HepG2 (cell line): ENCODE results near the gene INSRR. TPM values are rescaled to one million over a fixed set of nuclear protein-coding genes. Genes with fewer than 3 reads are reported as not detected.

Source experiments
- ATAC-seq: fragments of 200-7000 bp; cut with Tn5 transposase; 3 replicates; pipeline ENCODE4 v1.9.1; 2020; ENCODE audit warnings: mild to moderate bottlenecking, moderate library complexity
- BruUV-seq: library from RNA; stranded (reverse); fragments of 400-500 nt; replicated peaks from 2 replicates; lab custom pipeline; 2021; lab: Mats Ljungman, UMichigan
- CTCF ChIA-PET: fragments of 300-600 bp; formaldehyde crosslinking; extraction: SDS; loops from one replicate; lab custom pipeline; 2021; ENCODE audit warnings: low total read pairs, inconsistent platforms, low intra/inter-chr PET ratio; lab: Yijun Ruan, JAX
- POLR2A ChIA-PET: fragments of 350-600 bp; sonication (Branson Sonifier 250); formaldehyde crosslinking; loops from one replicate; lab custom pipeline; 2020; ENCODE audit warnings: antibody characterized with exemption, inconsistent platforms; lab: Yijun Ruan, JAX
- DNase-seq: peaks from one replicate; pipeline ENCODE4 v3.0.0-alpha.2; 2015; ENCODE audit warnings: low spot score
- FAIRE-seq: peaks from 3 replicates; lab custom pipeline; 2011; peaks lifted over from hg19 to GRCh38; lab: Jason Lieb, UNC
- H2AFZ ChIP-seq: one replicate; pipeline ENCODE4 v1.6.1; 2011; ENCODE audit warnings: low read length, inconsistent platforms
- H3K27ac ChIP-seq: fragments of 300-600 bp; 3 replicates; pipeline ENCODE4 v1.8.0; 2011; ENCODE audit warnings: mixed run types, mild to moderate bottlenecking, mixed read lengths, low read length, inconsistent platforms; ENCODE audit not compliant: insufficient read depth; ENCODE audit errors: extremely low read length
- H3K27me3 ChIP-seq, 2 experiments: fragments of 200-600 bp in 1 of 2; 2 replicates in 1 of 2; 3 replicates in 1 of 2; pipeline versions ENCODE4 v1.6.0 to v1.8.0; 2011; ENCODE audit warnings: low read length in 2 of 2, mild to moderate bottlenecking in 2 of 2, moderate library complexity in 2 of 2, inconsistent platforms in 1 of 2; ENCODE audit not compliant: insufficient read depth in 2 of 2, control insufficient read depth in 1 of 2
- H3K36me3 ChIP-seq, 2 experiments: fragments of 200-600 bp in 1 of 2; replicated peaks in 1 of 2; 2 replicates in 1 of 2; 3 replicates in 1 of 2; pipeline versions ENCODE4 v1.5.1 to v1.8.0; 2011; ENCODE audit warnings: low read length in 2 of 2, inconsistent platforms in 1 of 2; ENCODE audit not compliant: insufficient read depth in 2 of 2, control insufficient read depth in 1 of 2
- H3K4me1 ChIP-seq: 2 replicates; pipeline ENCODE4 v1.5.1; 2012; ENCODE audit warnings: low read length, inconsistent platforms; ENCODE audit not compliant: insufficient read depth
- H3K4me2 ChIP-seq: 2 replicates; pipeline ENCODE4 v1.6.0; 2011; ENCODE audit warnings: low read depth, low read length, inconsistent platforms
- H3K4me3 ChIP-seq, 3 experiments: fragments of 200-600 bp in 1 of 3; sonication (generic), shearing (Covaris generic) in 1 of 3; replicated peaks in 1 of 3; 2 replicates each; pipeline ENCODE4 v1.5.1; 2011 to 2016; ENCODE audit warnings: low read length in 3 of 3, inconsistent platforms in 2 of 3, low read depth in 2 of 3, mild to moderate bottlenecking in 2 of 3, control low read depth in 1 of 3, mixed read lengths in 1 of 3; ENCODE audit not compliant: insufficient read depth in 1 of 3
- H3K79me2 ChIP-seq: one replicate; pipeline ENCODE4 v1.6.1; 2011; ENCODE audit warnings: low read length, inconsistent platforms; ENCODE audit not compliant: insufficient read depth
- H3K9ac ChIP-seq: 2 replicates; pipeline ENCODE4 v1.6.0; 2011; ENCODE audit warnings: mild to moderate bottlenecking, low read depth, low read length, inconsistent platforms; ENCODE audit not compliant: insufficient read depth
- H3K9me3 ChIP-seq: 2 replicates; pipeline ENCODE4 v1.5.1; 2012; ENCODE audit warnings: mild to moderate bottlenecking, low read length
- H4K20me1 ChIP-seq: 2 replicates; pipeline ENCODE4 v1.6.0; 2011; ENCODE audit warnings: inconsistent platforms, mild to moderate bottlenecking, low read length, moderate library complexity; ENCODE audit not compliant: insufficient read depth
- ARNTL ChIP-seq: sonication (generic); formaldehyde crosslinking; IDR thresholded peaks from 2 replicates; pipeline ENCODE4 v1.4.0; 2020; ENCODE audit warnings: mild to moderate bottlenecking, missing genetic modification reagents
- ISX ChIP-seq: sonication (generic); formaldehyde crosslinking; conservative IDR thresholded peaks from 2 replicates; pipeline ENCODE4 v1.5.0; 2020; ENCODE audit warnings: missing genetic modification reagents
- MAZ ChIP-seq, 2 experiments: sonication (generic) in 1 of 2; formaldehyde crosslinking in 1 of 2; IDR thresholded peaks; 2 replicates each; pipeline versions ENCODE4 v1.5.0 to v1.6.1; 2012 to 2020; ENCODE audit warnings: low read depth in 2 of 2, mild to moderate bottlenecking in 2 of 2, borderline replicate concordance in 1 of 2, improper control_type of control experiment in 1 of 2, low read length in 1 of 2, missing genetic modification reagents in 1 of 2, moderate library complexity in 1 of 2
- ZNF143 ChIP-seq: sonication (generic); formaldehyde crosslinking; IDR thresholded peaks from 2 replicates; pipeline ENCODE4 v1.4.0; 2020; ENCODE audit warnings: missing genetic modification reagents
- ZNF839 ChIP-seq: sonication (generic); formaldehyde crosslinking; IDR thresholded peaks from 2 replicates; pipeline ENCODE4 v1.4.0; 2020; ENCODE audit warnings: missing genetic modification reagents, mild to moderate bottlenecking, borderline replicate concordance
- WGBS: methylation state at CpG from one replicate; pipeline ENCODE4 v1.1.6; 2017; ENCODE audit warnings: low lambda C conversion rate; 5-methylcytosine and 5-hydroxymethylcytosine counted together
- in situ Hi-C: cut with HindIII; loops from 2 replicates; pipeline ENCODE4 v1.10.0; 2017; ENCODE audit warnings: low pct_unique_long_range_greater_than_20kb; ENCODE audit not compliant: extremely low pct_ligation_motif_present
- intact Hi-C: fragments of 100-400 bp; cut with micrococcal nuclease; formaldehyde crosslinking; loops from one replicate; pipeline ENCODE4 v1.10.0; 2022; ENCODE audit not compliant: unreplicated experiment
- polyA plus RNA-seq, 8 experiments: library from polyadenylated mRNA; depleted of rRNA in 3 of 8; stranded (reverse) in 7 of 8; unstranded in 1 of 8; fragments of >200 nt; fragmentation: Illumina TruSeq in 4 of 8; extraction: Trizol in 4 of 8; gene quantifications; 2 replicates each; pipeline versions ENCODE4 v1.2.1 to v1.2.3, GENCODE V29; 2011 to 2016; ENCODE audit warnings: low read depth in 4 of 8, missing spikeins in 1 of 8, mixed read lengths in 1 of 8; ENCODE audit not compliant: insufficient read depth in 1 of 8
- total RNA-seq, 5 experiments: library from RNA; depleted of rRNA; stranded (reverse); fragments of >200 nt; fragmentation: Illumina TruSeq; extraction: Trizol; gene quantifications; 2 replicates each; pipeline ENCODE4 v1.2.3, GENCODE V29; 2016; ENCODE audit warnings: low read depth in 1 of 5
- TF ChIP-seq, protein P1 (sequence below): sonication (generic); formaldehyde crosslinking; IDR thresholded peaks from 2 replicates; pipeline ENCODE4 v1.5.1; 2020; ENCODE audit warnings: mild to moderate bottlenecking, missing genetic modification reagents

INSRR gene
- total and polyA plus RNA-seq, 2 of the 13 experiments (the other 11 are each of a cell fraction or from before 2014, with no cell fraction given): not detected

DNA sequence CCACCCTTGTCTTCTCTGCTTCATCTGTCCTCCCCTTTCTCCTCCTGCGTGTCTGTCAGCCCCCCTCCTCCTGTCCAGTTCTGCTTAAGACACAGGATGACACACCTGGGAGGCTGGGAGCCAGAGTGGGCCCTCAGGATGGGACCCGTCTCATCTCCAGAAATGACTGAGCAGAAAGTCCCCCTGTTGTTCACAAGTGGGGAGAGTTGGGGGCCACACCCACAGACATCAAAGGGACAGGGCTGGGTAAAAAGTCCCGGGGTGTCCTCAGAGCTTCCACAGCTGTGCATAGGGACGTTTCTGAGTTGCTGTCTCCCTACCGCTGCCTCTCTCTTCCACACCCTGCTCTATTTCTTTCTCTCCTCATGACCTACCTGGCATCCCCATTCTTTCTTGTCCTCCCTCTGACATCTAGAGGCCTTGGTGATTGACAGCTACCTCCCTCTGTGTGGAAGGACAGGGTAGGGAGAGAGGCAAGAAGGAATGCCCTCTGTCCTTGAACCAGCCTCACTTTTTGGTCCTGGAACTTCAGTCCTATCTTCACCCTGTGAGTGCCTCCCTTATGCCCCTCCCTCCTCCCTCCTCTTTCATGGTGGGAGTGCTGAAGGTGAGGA lies 22.8 kb downstream of the INSRR start:
- H3K4me2 ChIP-seq: no peak overlapping the region
- BruUV-seq: no TSS peak
- no peak overlapping the region for H3K27ac ChIP-seq
- no peaks in the 10 kb centered on the region for H3K4me1 ChIP-seq
- in situ Hi-C loops: no loop called here
- FAIRE-seq: no peak
- CTCF ChIA-PET: no interaction called here
- no peaks in the 10 kb centered on the region for H3K9me3 ChIP-seq
- H3K79me2 ChIP-seq: no peaks in the 10 kb centered on the region
- H3K36me3 ChIP-seq: no peaks in the 10 kb centered on the region
- no peak for TF ChIP-seq ARNTL (CRISPR knock-in tag)
- TF ChIP-seq ZNF839 (CRISPR knock-in tag): no peak
- no peak for TF ChIP-seq MAZ (IDR thresholded peaks at IDR 0.05; ENCODE audit: borderline replicate concordance, low read depth, low read length)
- no peak for TF ChIP-seq MAZ (CRISPR knock-in tag; IDR thresholded peaks at IDR 0.05; ENCODE audit: low read depth)
- TF ChIP-seq ZNF143 (CRISPR knock-in tag): no peak
- TF ChIP-seq, protein P1, sequence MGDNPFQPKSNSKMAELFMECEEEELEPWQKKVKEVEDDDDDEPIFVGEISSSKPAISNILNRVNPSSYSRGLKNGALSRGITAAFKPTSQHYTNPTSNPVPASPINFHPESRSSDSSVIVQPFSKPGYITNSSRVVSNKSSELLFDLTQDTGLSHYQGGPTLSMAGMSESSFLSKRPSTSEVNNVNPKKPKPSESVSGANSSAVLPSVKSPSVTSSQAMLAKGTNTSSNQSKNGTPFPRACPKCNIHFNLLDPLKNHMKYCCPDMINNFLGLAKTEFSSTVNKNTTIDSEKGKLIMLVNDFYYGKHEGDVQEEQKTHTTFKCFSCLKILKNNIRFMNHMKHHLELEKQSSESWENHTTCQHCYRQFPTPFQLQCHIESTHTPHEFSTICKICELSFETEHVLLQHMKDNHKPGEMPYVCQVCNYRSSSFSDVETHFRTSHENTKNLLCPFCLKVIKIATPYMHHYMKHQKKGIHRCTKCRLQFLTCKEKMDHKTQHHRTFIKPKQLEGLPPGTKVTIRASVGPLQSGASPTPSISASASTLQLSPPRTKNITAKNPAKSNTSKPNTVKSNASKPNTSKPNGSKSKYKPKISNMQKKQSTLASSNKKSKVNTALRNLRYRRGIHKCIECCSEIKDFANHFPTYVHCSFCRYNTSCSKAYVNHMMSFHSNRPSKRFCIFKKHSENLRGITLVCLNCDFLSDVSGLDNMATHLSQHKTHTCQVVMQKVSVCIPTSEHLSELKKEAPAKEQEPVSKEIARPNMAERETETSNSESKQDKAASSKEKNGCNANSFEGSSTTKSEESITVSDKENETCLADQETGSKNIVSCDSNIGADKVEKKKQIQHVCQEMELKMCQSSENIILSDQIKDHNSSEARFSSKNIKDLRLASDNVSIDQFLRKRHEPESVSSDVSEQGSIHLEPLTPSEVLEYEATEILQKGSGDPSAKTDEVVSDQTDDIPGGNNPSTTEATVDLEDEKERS: no peak
- TF ChIP-seq ISX (CRISPR knock-in tag): no peak
- ATAC-seq: no peak
- POLR2A ChIA-PET: no interaction called here
- 9% methylated on average over 4 of the region's 5 CpGs for WGBS
- no peak overlapping the region for H2AFZ ChIP-seq
- H3K27me3 ChIP-seq: peaks cover 1 to 38% of the 10 kb centered on the region in 2 experiments; a peak in 3 of 5 replicates
- H4K20me1 ChIP-seq: 0 out of 2 replicates have a peak, but pooled peaks cover 5% of the 10 kb centered on the region
- intact Hi-C loops: no loop called here
- no peak overlapping the region for H3K9ac ChIP-seq
- no peak overlapping the region for H3K4me3 ChIP-seq
- DNase-seq: no peak
